Lower leg skin (tissue), 3 donors: ENCODE data around the gene PRDM16.

Source experiments
- CTCF ChIP-seq, 3 donors: fragments of 450-650 bp; IDR thresholded peaks; one replicate each; pipeline ENCODE4 v1.5.1; 2016; ENCODE audit warnings: antibody characterized with exemption in 3 of 3, mild to moderate bottlenecking in 3 of 3, moderate library complexity in 2 of 3
- POLR2A ChIP-seq, 2 donors: fragments of 450-650 bp; IDR thresholded peaks; one replicate each; pipeline ENCODE4 v1.6.1; 2016 to 2017; ENCODE audit warnings: antibody characterized with exemption in 2 of 2, mild to moderate bottlenecking in 1 of 2, moderate library complexity in 1 of 2

DNA sequence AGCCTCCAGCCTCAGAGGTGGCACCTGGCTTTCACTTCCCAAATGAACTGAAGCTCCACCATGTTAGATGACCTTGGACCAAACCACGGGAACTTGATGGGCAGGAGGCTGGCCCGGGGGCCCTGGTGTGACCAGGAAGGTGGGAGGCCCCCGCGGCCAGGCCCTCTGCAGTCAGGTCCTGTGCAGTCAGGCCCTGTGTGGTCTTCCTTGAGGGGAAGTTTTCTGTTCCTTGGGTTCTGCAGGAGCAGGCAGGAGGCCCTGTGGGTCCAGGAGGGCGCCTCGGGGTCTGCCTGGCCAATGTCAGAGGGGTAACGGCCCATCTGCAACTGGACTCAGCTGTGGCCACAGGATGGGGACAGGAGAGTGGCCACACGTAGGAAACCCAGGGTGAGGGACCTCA lies 13.0 kb downstream of the PRDM16 start:
- no peak for TF ChIP-seq CTCF (IDR thresholded peaks at IDR 0.05)
- TF ChIP-seq POLR2A (IDR thresholded peaks at IDR 0.05): no peak
